HepG2 (cell line): ENCODE data around the gene LCN2. TPM values are rescaled to one million over a fixed set of nuclear protein-coding genes. Genes with fewer than 3 reads are reported as not detected.

Experiments used
- ARNTL ChIP-seq: sonication (generic); formaldehyde crosslinking; IDR thresholded peaks from 2 replicates; pipeline ENCODE4 v1.4.0; 2020; ENCODE audit warnings: mild to moderate bottlenecking, missing genetic modification reagents
- FOXC1 ChIP-seq: sonication (generic); formaldehyde crosslinking; IDR thresholded peaks from 2 replicates; pipeline ENCODE4 v1.8.0; 2022; ENCODE audit warnings: mild to moderate bottlenecking, missing genetic modification reagents, borderline replicate concordance
- IKZF1 ChIP-seq: fragments of 450-650 bp; IDR thresholded peaks from 2 replicates; pipeline ENCODE4 v1.7.1; 2016
- KMT2A ChIP-seq: sonication (generic); formaldehyde crosslinking; IDR thresholded peaks from 2 replicates; pipeline ENCODE4 v1.4.0; 2020; ENCODE audit warnings: missing genetic modification reagents
- MBNL3 ChIP-seq: fragments of 250-450 bp; sonication (Bioruptor Pico); conservative IDR thresholded peaks from 2 replicates; pipeline ENCODE4 v1.8.0; 2022; ENCODE audit warnings: mild to moderate bottlenecking, inconsistent platforms
- RXRA ChIP-seq: sonication (generic); formaldehyde crosslinking; IDR thresholded peaks from 2 replicates; pipeline ENCODE4 v1.5.1; 2020; ENCODE audit warnings: missing genetic modification reagents
- SALL1 ChIP-seq: sonication (generic); formaldehyde crosslinking; IDR thresholded peaks from 2 replicates; pipeline ENCODE4 v1.8.0; 2022; ENCODE audit warnings: mild to moderate bottlenecking, missing genetic modification reagents
- SOX6 ChIP-seq, 2 experiments: fragments of 450-650 bp in 1 of 2; sonication (generic) in 1 of 2; formaldehyde crosslinking in 1 of 2; IDR thresholded peaks; 2 replicates each; pipeline versions ENCODE4 v1.4.0 to v1.6.1; 2017 to 2020; ENCODE audit warnings: antibody characterized with exemption in 1 of 2, mild to moderate bottlenecking in 1 of 2, missing genetic modification reagents in 1 of 2
- ZFP82 ChIP-seq: sonication (generic); formaldehyde crosslinking; IDR thresholded peaks from 2 replicates; pipeline ENCODE4 v1.5.1; 2020; ENCODE audit warnings: mild to moderate bottlenecking, missing genetic modification reagents, borderline replicate concordance
- ZNF230 ChIP-seq: sonication (generic); formaldehyde crosslinking; IDR thresholded peaks from 2 replicates; pipeline ENCODE4 v1.4.0; 2020; ENCODE audit warnings: mild to moderate bottlenecking, missing genetic modification reagents
- ZNF501 ChIP-seq: sonication (generic); formaldehyde crosslinking; IDR thresholded peaks from 2 replicates; pipeline ENCODE4 v1.5.1; 2020; ENCODE audit warnings: mild to moderate bottlenecking, moderate library complexity, missing genetic modification reagents
- ZNF724P ChIP-seq: sonication (generic); formaldehyde crosslinking; IDR thresholded peaks from 2 replicates; pipeline ENCODE4 v1.8.0; 2022; ENCODE audit warnings: missing genetic modification reagents, borderline replicate concordance
- ZSCAN21 ChIP-seq: sonication (generic); formaldehyde crosslinking; IDR thresholded peaks from 2 replicates; pipeline ENCODE4 v1.8.0; 2022; ENCODE audit warnings: mild to moderate bottlenecking, missing genetic modification reagents, moderate library complexity, borderline replicate concordance
- polyA plus RNA-seq, 8 experiments: library from polyadenylated mRNA; depleted of rRNA in 3 of 8; stranded (reverse) in 7 of 8; unstranded in 1 of 8; fragments of >200 nt; fragmentation: Illumina TruSeq in 4 of 8; extraction: Trizol in 4 of 8; gene quantifications; 2 replicates each; pipeline versions ENCODE4 v1.2.1 to v1.2.3, GENCODE V29; 2011 to 2016; ENCODE audit warnings: low read depth in 4 of 8, missing spikeins in 1 of 8, mixed read lengths in 1 of 8; ENCODE audit not compliant: insufficient read depth in 1 of 8
- total RNA-seq, 5 experiments: library from RNA; depleted of rRNA; stranded (reverse); fragments of >200 nt; fragmentation: Illumina TruSeq; extraction: Trizol; gene quantifications; 2 replicates each; pipeline ENCODE4 v1.2.3, GENCODE V29; 2016; ENCODE audit warnings: low read depth in 1 of 5
- TF ChIP-seq, protein P1 (sequence below): sonication (generic); formaldehyde crosslinking; IDR thresholded peaks from 2 replicates; pipeline ENCODE4 v1.9.0; 2021; ENCODE audit warnings: missing genetic modification reagents, borderline replicate concordance
- TF ChIP-seq, protein P2 (sequence below): sonication (generic); formaldehyde crosslinking; IDR thresholded peaks from 2 replicates; pipeline ENCODE4 v1.5.0; 2020; ENCODE audit warnings: missing genetic modification reagents
- TF ChIP-seq, protein P3 (sequence below), 2 experiments: sonication (generic) in 1 of 2; formaldehyde crosslinking in 1 of 2; IDR thresholded peaks; 2 replicates each; pipeline versions ENCODE4 v1.4.0 to v1.6.1; 2018 to 2020; ENCODE audit warnings: missing genetic modification reagents in 2 of 2, borderline replicate concordance in 1 of 2, low read depth in 1 of 2, mild to moderate bottlenecking in 1 of 2, missing biosample characterization in 1 of 2
- TF ChIP-seq, protein P4 (sequence below): sonication (generic); IDR thresholded peaks from 2 replicates; pipeline ENCODE4 v1.6.1; 2016; ENCODE audit warnings: low read depth, borderline replicate concordance

The LCN2 gene
- total and polyA plus RNA-seq, 2 of the 13 experiments (the other 11 are each of a cell fraction or from before 2014, with no cell fraction given) = 0.38 to 1.4 TPM

DNA sequence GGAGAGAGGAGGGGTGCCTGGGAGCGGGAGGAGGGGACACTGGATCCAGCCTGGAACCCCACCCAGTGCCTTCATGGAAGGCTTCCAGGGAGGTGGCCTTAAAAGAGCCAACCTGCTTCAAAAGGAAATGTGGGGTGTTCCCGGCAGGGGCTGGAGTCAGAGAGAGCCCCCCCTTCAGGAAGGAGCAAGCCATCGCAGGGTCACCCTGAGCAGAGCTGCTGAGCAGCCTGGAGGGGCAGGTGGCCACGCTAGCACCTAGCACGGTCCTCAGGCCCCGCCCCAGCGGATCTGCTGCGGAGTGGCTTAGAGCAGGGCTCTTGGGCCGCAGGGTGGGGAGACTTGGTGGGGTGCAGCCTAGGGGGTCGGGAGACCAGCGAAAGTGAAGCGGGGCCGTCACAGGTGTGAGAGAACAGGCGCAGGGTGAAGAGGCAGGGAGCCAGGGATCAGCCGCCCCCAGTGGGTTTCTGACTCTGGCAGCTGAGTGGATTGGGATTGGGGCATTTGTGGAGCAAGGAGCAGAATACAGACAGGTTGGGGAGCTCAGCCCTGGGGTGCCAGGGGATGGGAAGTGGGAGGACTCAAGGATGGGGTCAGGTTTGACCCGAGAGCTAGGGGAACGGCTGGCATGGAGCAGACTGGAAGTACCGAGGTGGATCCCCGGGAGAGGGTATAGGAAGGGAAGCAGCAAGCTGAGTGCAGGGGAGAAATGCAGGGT, 1.5 kb downstream of the LCN2 start (continued):
- TF ChIP-seq, protein P1, sequence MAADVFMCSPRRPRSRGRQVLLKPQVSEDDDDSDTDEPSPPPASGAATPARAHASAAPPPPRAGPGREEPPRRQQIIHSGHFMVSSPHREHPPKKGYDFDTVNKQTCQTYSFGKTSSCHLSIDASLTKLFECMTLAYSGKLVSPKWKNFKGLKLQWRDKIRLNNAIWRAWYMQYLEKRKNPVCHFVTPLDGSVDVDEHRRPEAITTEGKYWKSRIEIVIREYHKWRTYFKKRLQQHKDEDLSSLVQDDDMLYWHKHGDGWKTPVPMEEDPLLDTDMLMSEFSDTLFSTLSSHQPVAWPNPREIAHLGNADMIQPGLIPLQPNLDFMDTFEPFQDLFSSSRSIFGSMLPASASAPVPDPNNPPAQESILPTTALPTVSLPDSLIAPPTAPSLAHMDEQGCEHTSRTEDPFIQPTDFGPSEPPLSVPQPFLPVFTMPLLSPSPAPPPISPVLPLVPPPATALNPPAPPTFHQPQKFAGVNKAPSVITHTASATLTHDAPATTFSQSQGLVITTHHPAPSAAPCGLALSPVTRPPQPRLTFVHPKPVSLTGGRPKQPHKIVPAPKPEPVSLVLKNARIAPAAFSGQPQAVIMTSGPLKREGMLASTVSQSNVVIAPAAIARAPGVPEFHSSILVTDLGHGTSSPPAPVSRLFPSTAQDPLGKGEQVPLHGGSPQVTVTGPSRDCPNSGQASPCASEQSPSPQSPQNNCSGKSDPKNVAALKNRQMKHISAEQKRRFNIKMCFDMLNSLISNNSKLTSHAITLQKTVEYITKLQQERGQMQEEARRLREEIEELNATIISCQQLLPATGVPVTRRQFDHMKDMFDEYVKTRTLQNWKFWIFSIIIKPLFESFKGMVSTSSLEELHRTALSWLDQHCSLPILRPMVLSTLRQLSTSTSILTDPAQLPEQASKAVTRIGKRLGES (CRISPR knock-in tag) = no peak
- TF ChIP-seq SOX6 (IDR thresholded peaks at IDR 0.05) (no peak), SOX6 (CRISPR knock-in tag; IDR thresholded peaks at IDR 0.05) (no peak), FOXC1 (no peak), ZNF230 (CRISPR knock-in tag) (no peak), RXRA (no peak), ZNF501 (0 out of 2 replicates have a peak, but pooled peaks have one; percentile 40), ZSCAN21 (CRISPR knock-in tag) (no peak), IKZF1 (no peak), ZNF724P (CRISPR knock-in tag) (no peak), KMT2A (CRISPR knock-in tag) (no peak), SALL1 (CRISPR knock-in tag) (no peak), ARNTL (CRISPR knock-in tag) (no peak), MBNL3 (no peak), ZFP82 (CRISPR knock-in tag) (no peak)
- TF ChIP-seq, protein P2, sequence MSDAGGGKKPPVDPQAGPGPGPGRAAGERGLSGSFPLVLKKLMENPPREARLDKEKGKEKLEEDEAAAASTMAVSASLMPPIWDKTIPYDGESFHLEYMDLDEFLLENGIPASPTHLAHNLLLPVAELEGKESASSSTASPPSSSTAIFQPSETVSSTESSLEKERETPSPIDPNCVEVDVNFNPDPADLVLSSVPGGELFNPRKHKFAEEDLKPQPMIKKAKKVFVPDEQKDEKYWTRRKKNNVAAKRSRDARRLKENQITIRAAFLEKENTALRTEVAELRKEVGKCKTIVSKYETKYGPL (CRISPR knock-in tag) = no peak
- TF ChIP-seq, protein P3, sequence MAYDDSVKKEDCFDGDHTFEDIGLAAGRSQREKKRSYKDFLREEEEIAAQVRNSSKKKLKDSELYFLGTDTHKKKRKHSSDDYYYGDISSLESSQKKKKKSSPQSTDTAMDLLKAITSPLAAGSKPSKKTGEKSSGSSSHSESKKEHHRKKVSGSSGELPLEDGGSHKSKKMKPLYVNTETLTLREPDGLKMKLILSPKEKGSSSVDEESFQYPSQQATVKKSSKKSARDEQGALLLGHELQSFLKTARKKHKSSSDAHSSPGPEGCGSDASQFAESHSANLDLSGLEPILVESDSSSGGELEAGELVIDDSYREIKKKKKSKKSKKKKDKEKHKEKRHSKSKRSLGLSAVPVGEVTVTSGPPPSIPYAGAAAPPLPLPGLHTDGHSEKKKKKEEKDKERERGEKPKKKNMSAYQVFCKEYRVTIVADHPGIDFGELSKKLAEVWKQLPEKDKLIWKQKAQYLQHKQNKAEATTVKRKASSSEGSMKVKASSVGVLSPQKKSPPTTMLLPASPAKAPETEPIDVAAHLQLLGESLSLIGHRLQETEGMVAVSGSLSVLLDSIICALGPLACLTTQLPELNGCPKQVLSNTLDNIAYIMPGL (CRISPR knock-in tag; IDR thresholded peaks at IDR 0.05; ENCODE audit: borderline replicate concordance in 1 of 2, low read depth in 1 of 2) = 0 out of 4 replicates have a peak, but pooled peaks have one; percentile 21 to 31
- TF ChIP-seq, protein P4, sequence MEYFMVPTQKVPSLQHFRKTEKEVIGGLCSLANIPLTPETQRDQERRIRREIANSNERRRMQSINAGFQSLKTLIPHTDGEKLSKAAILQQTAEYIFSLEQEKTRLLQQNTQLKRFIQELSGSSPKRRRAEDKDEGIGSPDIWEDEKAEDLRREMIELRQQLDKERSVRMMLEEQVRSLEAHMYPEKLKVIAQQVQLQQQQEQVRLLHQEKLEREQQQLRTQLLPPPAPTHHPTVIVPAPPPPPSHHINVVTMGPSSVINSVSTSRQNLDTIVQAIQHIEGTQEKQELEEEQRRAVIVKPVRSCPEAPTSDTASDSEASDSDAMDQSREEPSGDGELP = 0 out of 2 replicates have a peak, but pooled peaks have one; percentile 23
